Panc1 (cell line): ENCODE measurements around the gene SDK1.

ENCODE experiments used
- POLR2AphosphoS5 ChIP-seq: IDR thresholded peaks from 2 replicates; pipeline ENCODE4 v1.6.1; 2012; ENCODE audit warnings: mild to moderate bottlenecking, low read depth, low read length, moderate library complexity
- TCF7L2 ChIP-seq: IDR thresholded peaks from 2 replicates; pipeline ENCODE4 v1.6.1; 2011; ENCODE audit warnings: mild to moderate bottlenecking, low read depth, low read length, inconsistent platforms
- TF ChIP-seq, protein P1 (sequence below): fragments of 450-650 bp; IDR thresholded peaks from 2 replicates; pipeline ENCODE4 v1.5.1; 2017; ENCODE audit warnings: mild to moderate bottlenecking
- TF ChIP-seq, protein P2 (sequence below), 2 experiments: IDR thresholded peaks; 2 replicates each; pipeline ENCODE4 v1.6.1; 2011 to 2012; ENCODE audit warnings: low read depth in 2 of 2, control low read depth in 1 of 2, low read length in 1 of 2, mild to moderate bottlenecking in 1 of 2, moderate library complexity in 1 of 2; ENCODE audit not compliant: insufficient read depth in 1 of 2

- TF ChIP-seq, protein P1, sequence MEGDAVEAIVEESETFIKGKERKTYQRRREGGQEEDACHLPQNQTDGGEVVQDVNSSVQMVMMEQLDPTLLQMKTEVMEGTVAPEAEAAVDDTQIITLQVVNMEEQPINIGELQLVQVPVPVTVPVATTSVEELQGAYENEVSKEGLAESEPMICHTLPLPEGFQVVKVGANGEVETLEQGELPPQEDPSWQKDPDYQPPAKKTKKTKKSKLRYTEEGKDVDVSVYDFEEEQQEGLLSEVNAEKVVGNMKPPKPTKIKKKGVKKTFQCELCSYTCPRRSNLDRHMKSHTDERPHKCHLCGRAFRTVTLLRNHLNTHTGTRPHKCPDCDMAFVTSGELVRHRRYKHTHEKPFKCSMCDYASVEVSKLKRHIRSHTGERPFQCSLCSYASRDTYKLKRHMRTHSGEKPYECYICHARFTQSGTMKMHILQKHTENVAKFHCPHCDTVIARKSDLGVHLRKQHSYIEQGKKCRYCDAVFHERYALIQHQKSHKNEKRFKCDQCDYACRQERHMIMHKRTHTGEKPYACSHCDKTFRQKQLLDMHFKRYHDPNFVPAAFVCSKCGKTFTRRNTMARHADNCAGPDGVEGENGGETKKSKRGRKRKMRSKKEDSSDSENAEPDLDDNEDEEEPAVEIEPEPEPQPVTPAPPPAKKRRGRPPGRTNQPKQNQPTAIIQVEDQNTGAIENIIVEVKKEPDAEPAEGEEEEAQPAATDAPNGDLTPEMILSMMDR: no peak
- TF ChIP-seq POLR2AphosphoS5 (no peak), TCF7L2 (no peak)
- TF ChIP-seq, protein P2, sequence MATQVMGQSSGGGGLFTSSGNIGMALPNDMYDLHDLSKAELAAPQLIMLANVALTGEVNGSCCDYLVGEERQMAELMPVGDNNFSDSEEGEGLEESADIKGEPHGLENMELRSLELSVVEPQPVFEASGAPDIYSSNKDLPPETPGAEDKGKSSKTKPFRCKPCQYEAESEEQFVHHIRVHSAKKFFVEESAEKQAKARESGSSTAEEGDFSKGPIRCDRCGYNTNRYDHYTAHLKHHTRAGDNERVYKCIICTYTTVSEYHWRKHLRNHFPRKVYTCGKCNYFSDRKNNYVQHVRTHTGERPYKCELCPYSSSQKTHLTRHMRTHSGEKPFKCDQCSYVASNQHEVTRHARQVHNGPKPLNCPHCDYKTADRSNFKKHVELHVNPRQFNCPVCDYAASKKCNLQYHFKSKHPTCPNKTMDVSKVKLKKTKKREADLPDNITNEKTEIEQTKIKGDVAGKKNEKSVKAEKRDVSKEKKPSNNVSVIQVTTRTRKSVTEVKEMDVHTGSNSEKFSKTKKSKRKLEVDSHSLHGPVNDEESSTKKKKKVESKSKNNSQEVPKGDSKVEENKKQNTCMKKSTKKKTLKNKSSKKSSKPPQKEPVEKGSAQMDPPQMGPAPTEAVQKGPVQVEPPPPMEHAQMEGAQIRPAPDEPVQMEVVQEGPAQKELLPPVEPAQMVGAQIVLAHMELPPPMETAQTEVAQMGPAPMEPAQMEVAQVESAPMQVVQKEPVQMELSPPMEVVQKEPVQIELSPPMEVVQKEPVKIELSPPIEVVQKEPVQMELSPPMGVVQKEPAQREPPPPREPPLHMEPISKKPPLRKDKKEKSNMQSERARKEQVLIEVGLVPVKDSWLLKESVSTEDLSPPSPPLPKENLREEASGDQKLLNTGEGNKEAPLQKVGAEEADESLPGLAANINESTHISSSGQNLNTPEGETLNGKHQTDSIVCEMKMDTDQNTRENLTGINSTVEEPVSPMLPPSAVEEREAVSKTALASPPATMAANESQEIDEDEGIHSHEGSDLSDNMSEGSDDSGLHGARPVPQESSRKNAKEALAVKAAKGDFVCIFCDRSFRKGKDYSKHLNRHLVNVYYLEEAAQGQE (IDR thresholded peaks at IDR 0.05; ENCODE audit: insufficient read depth in 1 of 2, low read depth in 2 of 2, low read length in 1 of 2): no peak
These were observed 856.6 kb downstream of the SDK1 start for GRCh38 chr7:4157651-4158050.
